Measurements from ENCODE around the gene CORO2A. TPM values are rescaled to one million over a fixed set of nuclear protein-coding genes. Genes with fewer than 3 reads are reported as not detected.

The CORO2A gene
- 1 to 10 TPM; 2.4 to 2.7 (median 2.5) TPM for polyA plus RNA-seq (ENCODE audit: insufficient read length in 3 of 3)
- long read RNA-seq, donor 1 = 0 reads
- long read RNA-seq, donor 2, full-length matches to known transcripts = 2 of 2 reads
- long read RNA-seq, donor 2, partial matches to known transcripts = 0 of 2 reads
- long read RNA-seq, donor 2, other reads (novel, unspliced or antisense) = 0 of 2 reads
- long read RNA-seq, donor 3, full-length matches to known transcripts = 1 of 1 reads
- long read RNA-seq, donor 3, partial matches to known transcripts = 0 of 1 reads
- long read RNA-seq, donor 3, other reads (novel, unspliced or antisense) = 0 of 1 reads
- long read RNA-seq, donor 4, full-length matches to known transcripts = 2 of 2 reads
- long read RNA-seq, donor 4, partial matches to known transcripts = 0 of 2 reads
- long read RNA-seq, donor 4, other reads (novel, unspliced or antisense) = 0 of 2 reads
- long read RNA-seq, donor 5 = 0 reads
- long read RNA-seq, donor 6, full-length matches to known transcripts = 1 of 1 reads
- long read RNA-seq, donor 6, partial matches to known transcripts = 0 of 1 reads
- long read RNA-seq, donor 6, other reads (novel, unspliced or antisense) = 0 of 1 reads
- long read RNA-seq, donor 7 = 0 reads
- long read RNA-seq, donor 8 = 0 reads
- long read RNA-seq, donor 9, full-length matches to known transcripts = 1 of 1 reads
- long read RNA-seq, donor 9, partial matches to known transcripts = 0 of 1 reads
- long read RNA-seq, donor 9, other reads (novel, unspliced or antisense) = 0 of 1 reads
- long read RNA-seq, donor 10, full-length matches to known transcripts = 2 of 2 reads
- long read RNA-seq, donor 10, partial matches to known transcripts = 0 of 2 reads
- long read RNA-seq, donor 10, other reads (novel, unspliced or antisense) = 0 of 2 reads
- long read RNA-seq, donor 11 = 0 reads
- long read RNA-seq, donor 12 = 0 reads
- long read RNA-seq, donor 13 = 0 reads
- long read RNA-seq, donor 14 = 0 reads
- long read RNA-seq, donor 15 = 0 reads
- long read RNA-seq, donor 16, full-length matches to known transcripts = 5 of 5 reads
- long read RNA-seq, donor 16, partial matches to known transcripts = 0 of 5 reads
- long read RNA-seq, donor 16, other reads (novel, unspliced or antisense) = 0 of 5 reads

- DNase-seq (ENCODE audit: extremely low read depth in 1 of 11, low read depth in 9 of 11, low spot score in 4 of 11) = peak in 10 of 11 donors; percentile 40 to 56 (median 50)
These were observed at the start of gene CORO2A for GRCh38 chr9:98192503-98193335. TSS of gene CORO2A (minus strand) at chr9:98192637. CDS start at chr9:98157660, 34,977 bp downstream.

- DNase-seq (ENCODE audit: extremely low read depth in 1 of 11, low read depth in 9 of 11, low spot score in 4 of 11) = no peak
These were observed 49.2 kb upstream of the CORO2A start for GRCh38 chr9:98241357-98242300.

GRCh38 chr9:98240475-98240874 is 48.0 kb upstream of the CORO2A start:
- no peak for DNase-seq (ENCODE audit: extremely low read depth in 1 of 11, low read depth in 9 of 11, low spot score in 4 of 11)

GRCh38 chr9:98236901-98237487 is 44.6 kb upstream of the CORO2A start:
- no peak for DNase-seq (ENCODE audit: extremely low read depth in 1 of 11, low read depth in 9 of 11, low spot score in 4 of 11)

- no peak for DNase-seq (ENCODE audit: extremely low read depth in 1 of 11, low read depth in 9 of 11, low spot score in 4 of 11)
These were observed 42.7 kb upstream of the CORO2A start for GRCh38 chr9:98235126-98235525.

GRCh38 chr9:98234245-98234825 is 41.9 kb upstream of the CORO2A start:
- DNase-seq (ENCODE audit: extremely low read depth in 1 of 11, low read depth in 9 of 11, low spot score in 4 of 11) = no peak

- DNase-seq (ENCODE audit: extremely low read depth in 1 of 11, low read depth in 9 of 11, low spot score in 4 of 11) = no peak
These were observed 40.5 kb upstream of the CORO2A start for GRCh38 chr9:98232926-98233325.

GRCh38 chr9:98231770-98232478 is 39.5 kb upstream of the CORO2A start:
- DNase-seq (ENCODE audit: extremely low read depth in 1 of 11, low read depth in 9 of 11, low spot score in 4 of 11) = no peak

- DNase-seq (ENCODE audit: extremely low read depth in 1 of 11, low read depth in 9 of 11, low spot score in 4 of 11) = no peak
These were observed 38.4 kb upstream of the CORO2A start for GRCh38 chr9:98230789-98231188.

- no peak for DNase-seq (ENCODE audit: extremely low read depth in 1 of 11, low read depth in 9 of 11, low spot score in 4 of 11)
These were observed 37.9 kb upstream of the CORO2A start for GRCh38 chr9:98230304-98230703.

- no peak for DNase-seq (ENCODE audit: extremely low read depth in 1 of 11, low read depth in 9 of 11, low spot score in 4 of 11)
These were observed 37.2 kb upstream of the CORO2A start for GRCh38 chr9:98229620-98230019.

- DNase-seq (ENCODE audit: extremely low read depth in 1 of 11, low read depth in 9 of 11, low spot score in 4 of 11) = no peak
These were observed 36.6 kb upstream of the CORO2A start for GRCh38 chr9:98229090-98229395.

GRCh38 chr9:98228392-98229089 is 36.1 kb upstream of the CORO2A start:
- no peak for DNase-seq (ENCODE audit: extremely low read depth in 1 of 11, low read depth in 9 of 11, low spot score in 4 of 11)

GRCh38 chr9:98227883-98228282 is 35.4 kb upstream of the CORO2A start:
- DNase-seq (ENCODE audit: extremely low read depth in 1 of 11, low read depth in 9 of 11, low spot score in 4 of 11) = no peak

- no peak for DNase-seq (ENCODE audit: extremely low read depth in 1 of 11, low read depth in 9 of 11, low spot score in 4 of 11)
These were observed 34.5 kb upstream of the CORO2A start for GRCh38 chr9:98226957-98227356.

GRCh38 chr9:98226516-98226915 is 34.1 kb upstream of the CORO2A start:
- no peak for DNase-seq (ENCODE audit: extremely low read depth in 1 of 11, low read depth in 9 of 11, low spot score in 4 of 11)
